ENCODE data around the gene LAMB1.
A peak's percentile ranks its signal among the peaks of the same experiment; 100 is the strongest.

LAMB1 gene

GRCh38 chr7:108016841-108017775 lies 14.1 kb upstream of the LAMB1 start:
- DNase-seq, result no peak

GRCh38 chr7:108015740-108016139 lies 12.8 kb upstream of the LAMB1 start:
- no peak for DNase-seq

- no peak for DNase-seq
Observed at GRCh38 chr7:108014747-108015682, 12.1 kb upstream of the LAMB1 start.

GRCh38 chr7:108014215-108014614 lies 11.3 kb upstream of the LAMB1 start:
- DNase-seq, result no peak

GRCh38 chr7:108012499-108013430 lies 9.8 kb upstream of the LAMB1 start:
- no peak for DNase-seq

- no peak for DNase-seq
Observed at GRCh38 chr7:108010377-108010776, 7.4 kb upstream of the LAMB1 start.

- DNase-seq, result no peak
Observed at GRCh38 chr7:108009873-108010272, 6.9 kb upstream of the LAMB1 start.

- no peak for DNase-seq
Observed at GRCh38 chr7:108008827-108009226, 5.9 kb upstream of the LAMB1 start.

- DNase-seq, result no peak
Observed at GRCh38 chr7:108008240-108008639, 5.3 kb upstream of the LAMB1 start.

- DNase-seq, result no peak
Observed at GRCh38 chr7:108007762-108008161, 4.8 kb upstream of the LAMB1 start.

GRCh38 chr7:108007261-108007660 lies 4.3 kb upstream of the LAMB1 start:
- DNase-seq, result no peak

GRCh38 chr7:108004220-108005142 lies 1.5 kb upstream of the LAMB1 start:
- DNase-seq, result no peak

GRCh38 chr7:108003599-108003935 lies 606 bp upstream of the LAMB1 start:
- DNase-seq, result no peak

GRCh38 chr7:108001764-108002725 lies 916 bp downstream of the LAMB1 start:
- peak in 1 of 2 experiments; percentile 5 for DNase-seq

GRCh38 chr7:108000875-108001763 lies 1.8 kb downstream of the LAMB1 start:
- DNase-seq, result peak; percentile 5 to 6

GRCh38 chr7:107999779-108000560 lies 3.0 kb downstream of the LAMB1 start:
- DNase-seq, result no peak

- DNase-seq, result no peak
Observed at GRCh38 chr7:107998660-107999480, 4.1 kb downstream of the LAMB1 start.
